ENCODE results near the gene TMEM183A.

GRCh38 chr1:202966006-202966898 lies 40.9 kb upstream of the TMEM183A start:
- TF ChIP-seq POLR2A (IDR thresholded peaks at IDR 0.05), result no peak
- TF ChIP-seq, protein P1, sequence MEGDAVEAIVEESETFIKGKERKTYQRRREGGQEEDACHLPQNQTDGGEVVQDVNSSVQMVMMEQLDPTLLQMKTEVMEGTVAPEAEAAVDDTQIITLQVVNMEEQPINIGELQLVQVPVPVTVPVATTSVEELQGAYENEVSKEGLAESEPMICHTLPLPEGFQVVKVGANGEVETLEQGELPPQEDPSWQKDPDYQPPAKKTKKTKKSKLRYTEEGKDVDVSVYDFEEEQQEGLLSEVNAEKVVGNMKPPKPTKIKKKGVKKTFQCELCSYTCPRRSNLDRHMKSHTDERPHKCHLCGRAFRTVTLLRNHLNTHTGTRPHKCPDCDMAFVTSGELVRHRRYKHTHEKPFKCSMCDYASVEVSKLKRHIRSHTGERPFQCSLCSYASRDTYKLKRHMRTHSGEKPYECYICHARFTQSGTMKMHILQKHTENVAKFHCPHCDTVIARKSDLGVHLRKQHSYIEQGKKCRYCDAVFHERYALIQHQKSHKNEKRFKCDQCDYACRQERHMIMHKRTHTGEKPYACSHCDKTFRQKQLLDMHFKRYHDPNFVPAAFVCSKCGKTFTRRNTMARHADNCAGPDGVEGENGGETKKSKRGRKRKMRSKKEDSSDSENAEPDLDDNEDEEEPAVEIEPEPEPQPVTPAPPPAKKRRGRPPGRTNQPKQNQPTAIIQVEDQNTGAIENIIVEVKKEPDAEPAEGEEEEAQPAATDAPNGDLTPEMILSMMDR (IDR thresholded peaks at IDR 0.05), result no peak

Data from prostate gland (tissue), 2 donors.